ENCODE results near the gene EGR2. TPM values are rescaled to one million over a fixed set of nuclear protein-coding genes. Genes with fewer than 3 reads are reported as not detected.

EGR2 gene
- polyA plus RNA-seq, 2 of the 4 experiments (the other 2 are of a cell fraction), result 4.4 TPM; not detected in 1

DNA sequence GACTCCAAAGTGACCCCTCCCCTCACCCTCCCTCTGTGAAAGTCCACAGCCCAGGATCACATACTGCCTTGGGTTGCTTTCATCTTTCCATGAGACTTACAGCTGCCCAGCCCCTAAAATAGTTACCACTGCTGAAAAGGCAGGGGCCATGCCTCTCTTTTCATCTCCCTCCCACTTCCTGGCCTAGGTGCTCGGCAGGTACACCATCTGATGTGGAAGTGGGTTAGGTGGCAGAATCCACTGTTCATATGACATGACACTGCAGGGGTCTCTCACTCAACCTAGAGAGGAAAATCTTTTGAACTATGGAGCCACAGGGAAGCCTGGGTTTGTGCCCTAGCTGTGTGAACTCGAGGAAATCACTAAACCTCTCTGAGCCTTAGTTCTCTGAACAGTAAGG lies 50.4 kb downstream of the EGR2 start:
- FAIRE-seq, result no peak
- Histone ChIP-seq H3K27ac (no peak overlapping the region), H3K4me3 (no peak overlapping the region), H3K9me3 (no peaks in the 10 kb centered on the region), H3K4me2 (no peak overlapping the region), H3K4me1 (no peaks in the 10 kb centered on the region)
- no peak for ATAC-seq
- no peak for TF ChIP-seq FOSB (CRISPR knock-in tag; IDR thresholded peaks at IDR 0.05)
- TF ChIP-seq HOXB13 (CRISPR knock-in tag; IDR thresholded peaks at IDR 0.05; ENCODE audit: low read depth), result no peak
- TF ChIP-seq, protein P1, sequence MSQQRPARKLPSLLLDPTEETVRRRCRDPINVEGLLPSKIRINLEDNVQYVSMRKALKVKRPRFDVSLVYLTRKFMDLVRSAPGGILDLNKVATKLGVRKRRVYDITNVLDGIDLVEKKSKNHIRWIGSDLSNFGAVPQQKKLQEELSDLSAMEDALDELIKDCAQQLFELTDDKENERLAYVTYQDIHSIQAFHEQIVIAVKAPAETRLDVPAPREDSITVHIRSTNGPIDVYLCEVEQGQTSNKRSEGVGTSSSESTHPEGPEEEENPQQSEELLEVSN (IDR thresholded peaks at IDR 0.05; ENCODE audit: borderline replicate concordance, low read depth), result no peak
- TF ChIP-seq EHMT2 (IDR thresholded peaks at IDR 0.05; ENCODE audit: low read depth), result no peak
- ChIA-PET CTCF (no interaction called here), POLR2A (no interaction called here)
- no peak for DNase-seq (ENCODE audit: low read depth in 1 of 2, low spot score in 1 of 2)
- 46% methylated on average over 2 of the region's 2 CpGs for WGBS (ENCODE audit: missing lambda C conversion rate)

DNA sequence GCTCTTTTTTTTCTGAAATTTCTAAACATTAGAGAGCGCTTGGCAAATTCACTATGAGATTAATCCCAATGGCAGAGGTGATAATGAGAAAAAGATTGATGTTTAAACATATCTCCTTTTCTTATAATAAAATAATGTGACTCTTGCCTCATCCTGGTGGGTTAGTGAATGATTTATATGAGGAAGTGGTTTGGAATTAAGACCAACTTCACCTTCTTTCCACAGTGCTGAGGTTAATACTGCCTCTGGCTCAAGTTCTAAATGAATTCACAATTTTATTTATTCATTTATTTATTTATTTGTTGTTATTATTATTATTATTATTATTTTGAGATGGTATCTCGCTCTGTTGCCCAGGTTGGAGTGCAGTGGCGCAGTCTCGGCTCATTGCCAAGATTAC lies 52.2 kb downstream of the EGR2 start:
- WGBS (ENCODE audit: missing lambda C conversion rate), result 90% methylated on average over 4 of the region's 4 CpGs
- Histone ChIP-seq H3K27ac (no peak overlapping the region), H3K4me3 (no peak overlapping the region), H3K4me2 (no peak overlapping the region), H3K4me1 (no peaks in the 10 kb centered on the region), H3K9me3 (no peaks in the 10 kb centered on the region)
- ATAC-seq (no peak), DNase-seq (ENCODE audit: low read depth in 1 of 2, low spot score in 1 of 2) (no peak), FAIRE-seq (no peak)
- POLR2A ChIA-PET, result no interaction called here
- CTCF ChIA-PET, result no interaction called here
- TF ChIP-seq, protein P2, sequence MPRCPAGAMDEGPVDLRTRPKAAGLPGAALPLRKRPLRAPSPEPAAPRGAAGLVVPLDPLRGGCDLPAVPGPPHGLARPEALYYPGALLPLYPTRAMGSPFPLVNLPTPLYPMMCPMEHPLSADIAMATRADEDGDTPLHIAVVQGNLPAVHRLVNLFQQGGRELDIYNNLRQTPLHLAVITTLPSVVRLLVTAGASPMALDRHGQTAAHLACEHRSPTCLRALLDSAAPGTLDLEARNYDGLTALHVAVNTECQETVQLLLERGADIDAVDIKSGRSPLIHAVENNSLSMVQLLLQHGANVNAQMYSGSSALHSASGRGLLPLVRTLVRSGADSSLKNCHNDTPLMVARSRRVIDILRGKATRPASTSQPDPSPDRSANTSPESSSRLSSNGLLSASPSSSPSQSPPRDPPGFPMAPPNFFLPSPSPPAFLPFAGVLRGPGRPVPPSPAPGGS (IDR thresholded peaks at IDR 0.05), result no peak
- TF ChIP-seq RARB (CRISPR knock-in tag; IDR thresholded peaks at IDR 0.05) (no peak), TFCP2L1 (CRISPR knock-in tag; IDR thresholded peaks at IDR 0.05) (no peak), BHLHE40 (IDR thresholded peaks at IDR 0.05; ENCODE audit: low read depth, low read length) (no peak)
- TF ChIP-seq, protein P3, sequence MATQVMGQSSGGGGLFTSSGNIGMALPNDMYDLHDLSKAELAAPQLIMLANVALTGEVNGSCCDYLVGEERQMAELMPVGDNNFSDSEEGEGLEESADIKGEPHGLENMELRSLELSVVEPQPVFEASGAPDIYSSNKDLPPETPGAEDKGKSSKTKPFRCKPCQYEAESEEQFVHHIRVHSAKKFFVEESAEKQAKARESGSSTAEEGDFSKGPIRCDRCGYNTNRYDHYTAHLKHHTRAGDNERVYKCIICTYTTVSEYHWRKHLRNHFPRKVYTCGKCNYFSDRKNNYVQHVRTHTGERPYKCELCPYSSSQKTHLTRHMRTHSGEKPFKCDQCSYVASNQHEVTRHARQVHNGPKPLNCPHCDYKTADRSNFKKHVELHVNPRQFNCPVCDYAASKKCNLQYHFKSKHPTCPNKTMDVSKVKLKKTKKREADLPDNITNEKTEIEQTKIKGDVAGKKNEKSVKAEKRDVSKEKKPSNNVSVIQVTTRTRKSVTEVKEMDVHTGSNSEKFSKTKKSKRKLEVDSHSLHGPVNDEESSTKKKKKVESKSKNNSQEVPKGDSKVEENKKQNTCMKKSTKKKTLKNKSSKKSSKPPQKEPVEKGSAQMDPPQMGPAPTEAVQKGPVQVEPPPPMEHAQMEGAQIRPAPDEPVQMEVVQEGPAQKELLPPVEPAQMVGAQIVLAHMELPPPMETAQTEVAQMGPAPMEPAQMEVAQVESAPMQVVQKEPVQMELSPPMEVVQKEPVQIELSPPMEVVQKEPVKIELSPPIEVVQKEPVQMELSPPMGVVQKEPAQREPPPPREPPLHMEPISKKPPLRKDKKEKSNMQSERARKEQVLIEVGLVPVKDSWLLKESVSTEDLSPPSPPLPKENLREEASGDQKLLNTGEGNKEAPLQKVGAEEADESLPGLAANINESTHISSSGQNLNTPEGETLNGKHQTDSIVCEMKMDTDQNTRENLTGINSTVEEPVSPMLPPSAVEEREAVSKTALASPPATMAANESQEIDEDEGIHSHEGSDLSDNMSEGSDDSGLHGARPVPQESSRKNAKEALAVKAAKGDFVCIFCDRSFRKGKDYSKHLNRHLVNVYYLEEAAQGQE (IDR thresholded peaks at IDR 0.05), result no peak

DNA sequence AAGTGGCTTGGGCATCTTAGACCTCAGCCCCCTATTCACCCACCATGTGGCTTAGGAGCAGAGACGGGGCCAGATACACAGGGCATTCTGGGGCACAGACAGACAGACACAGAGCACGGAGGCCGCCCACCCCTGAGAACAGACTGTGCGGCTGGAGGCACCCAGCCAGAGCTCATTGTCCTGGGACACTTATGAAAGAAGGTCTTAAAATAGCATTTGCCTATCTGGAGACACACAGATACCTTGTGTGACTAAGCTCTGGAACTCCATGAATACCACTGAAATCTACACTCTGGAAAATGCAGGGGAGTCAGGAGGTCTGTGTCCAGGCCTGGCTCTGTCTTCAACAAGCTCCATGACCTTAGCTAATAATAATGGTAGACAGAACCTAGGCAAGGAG lies 53.0 kb downstream of the EGR2 start:
- POLR2A ChIA-PET, result no interaction called here
- Histone ChIP-seq H3K4me2 (no peak overlapping the region), H3K4me1 (no peaks in the 10 kb centered on the region), H3K27ac (no peak overlapping the region), H3K4me3 (no peak overlapping the region), H3K9me3 (no peaks in the 10 kb centered on the region)
- CTCF ChIA-PET, result no interaction called here
- 90% methylated on average over 4 of the region's 4 CpGs for WGBS (ENCODE audit: missing lambda C conversion rate)
- TF ChIP-seq ESRRA (IDR thresholded peaks at IDR 0.05; ENCODE audit: borderline replicate concordance, low read length), result no peak
- no peak for TF ChIP-seq HOXB13 (CRISPR knock-in tag; IDR thresholded peaks at IDR 0.05; ENCODE audit: low read depth)
- no peak for TF ChIP-seq CHD2 (IDR thresholded peaks at IDR 0.05; ENCODE audit: low read length, partially characterized antibody)
- TF ChIP-seq CHD4 (IDR thresholded peaks at IDR 0.05; ENCODE audit: borderline replicate concordance), result no peak
- no peak for TF ChIP-seq TP53 (CRISPR knock-in tag; IDR thresholded peaks at IDR 0.05)
- no peak for TF ChIP-seq EHF (CRISPR knock-in tag; IDR thresholded peaks at IDR 0.05)
- TF ChIP-seq, protein P1 (IDR thresholded peaks at IDR 0.05; ENCODE audit: borderline replicate concordance, low read depth), result no peak
- TF ChIP-seq FOSL2 (IDR thresholded peaks at IDR 0.05), result no peak
- no peak for TF ChIP-seq FOSL2 (CRISPR knock-in tag; IDR thresholded peaks at IDR 0.05)
- TF ChIP-seq, protein P4, sequence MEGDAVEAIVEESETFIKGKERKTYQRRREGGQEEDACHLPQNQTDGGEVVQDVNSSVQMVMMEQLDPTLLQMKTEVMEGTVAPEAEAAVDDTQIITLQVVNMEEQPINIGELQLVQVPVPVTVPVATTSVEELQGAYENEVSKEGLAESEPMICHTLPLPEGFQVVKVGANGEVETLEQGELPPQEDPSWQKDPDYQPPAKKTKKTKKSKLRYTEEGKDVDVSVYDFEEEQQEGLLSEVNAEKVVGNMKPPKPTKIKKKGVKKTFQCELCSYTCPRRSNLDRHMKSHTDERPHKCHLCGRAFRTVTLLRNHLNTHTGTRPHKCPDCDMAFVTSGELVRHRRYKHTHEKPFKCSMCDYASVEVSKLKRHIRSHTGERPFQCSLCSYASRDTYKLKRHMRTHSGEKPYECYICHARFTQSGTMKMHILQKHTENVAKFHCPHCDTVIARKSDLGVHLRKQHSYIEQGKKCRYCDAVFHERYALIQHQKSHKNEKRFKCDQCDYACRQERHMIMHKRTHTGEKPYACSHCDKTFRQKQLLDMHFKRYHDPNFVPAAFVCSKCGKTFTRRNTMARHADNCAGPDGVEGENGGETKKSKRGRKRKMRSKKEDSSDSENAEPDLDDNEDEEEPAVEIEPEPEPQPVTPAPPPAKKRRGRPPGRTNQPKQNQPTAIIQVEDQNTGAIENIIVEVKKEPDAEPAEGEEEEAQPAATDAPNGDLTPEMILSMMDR (IDR thresholded peaks at IDR 0.05), result no peak
- no peak for TF ChIP-seq JUN (IDR thresholded peaks at IDR 0.05)
- TF ChIP-seq, protein P5, sequence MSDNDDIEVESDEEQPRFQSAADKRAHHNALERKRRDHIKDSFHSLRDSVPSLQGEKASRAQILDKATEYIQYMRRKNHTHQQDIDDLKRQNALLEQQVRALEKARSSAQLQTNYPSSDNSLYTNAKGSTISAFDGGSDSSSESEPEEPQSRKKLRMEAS (IDR thresholded peaks at IDR 0.05), result no peak
- FAIRE-seq, result no peak
- no peak for DNase-seq (ENCODE audit: low read depth in 1 of 2, low spot score in 1 of 2)
- no peak for ATAC-seq
